ENCODE measurements around the gene PTPN11. TPM values are rescaled to one million over a fixed set of nuclear protein-coding genes. Genes with fewer than 3 reads are reported as not detected.

Gene PTPN11
- total RNA-seq, 1 donor from 2014 or later, result 221 TPM

- no peak for DNase-seq (ENCODE audit: low spot score)
- intact Hi-C loops (cut with DNase I), result no loop called here
Observed at GRCh38 chr12:112533528-112533927, 114.8 kb downstream of the PTPN11 start.

- intact Hi-C loops (cut with DNase I), result no loop called here
- DNase-seq (ENCODE audit: low spot score), result no peak
Observed at GRCh38 chr12:112535017-112535416, 116.3 kb downstream of the PTPN11 start.

GRCh38 chr12:112535637-112536366 lies 117.1 kb downstream of the PTPN11 start:
- intact Hi-C loops (cut with DNase I), result no loop called here
- no peak for DNase-seq (ENCODE audit: low spot score)

DNA sequence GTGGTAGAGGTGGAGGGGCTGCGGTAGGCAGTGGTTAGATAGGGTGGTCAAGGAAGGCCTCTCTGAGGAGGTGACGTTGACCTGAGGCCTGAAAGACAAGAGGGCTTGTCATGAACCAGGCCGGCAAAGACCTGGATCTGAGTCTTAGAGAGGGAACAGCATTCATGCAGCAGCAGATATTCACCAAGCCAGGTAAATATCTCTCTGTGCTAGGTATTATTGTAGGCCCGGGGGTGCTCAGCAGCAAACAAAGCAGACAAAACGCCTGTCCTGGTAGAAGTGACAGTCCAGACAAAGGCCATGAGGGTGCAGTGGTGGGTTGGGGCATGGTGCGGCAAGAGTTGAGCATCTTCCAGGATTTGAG lies 117.6 kb downstream of the PTPN11 start:
- intact Hi-C loops (cut with DNase I), result no loop called here
- DNase-seq (ENCODE audit: low spot score), result no peak

GRCh38 chr12:112537710-112538396 lies 119.1 kb downstream of the PTPN11 start:
- DNase-seq (ENCODE audit: low spot score), result no peak
- intact Hi-C loops (cut with DNase I), result no loop called here

GRCh38 chr12:112538740-112539139 lies 120.0 kb downstream of the PTPN11 start:
- peak; percentile 29 for DNase-seq (ENCODE audit: low spot score)
- intact Hi-C loops (cut with DNase I), result no loop called here

GRCh38 chr12:112539221-112539620 lies 120.5 kb downstream of the PTPN11 start:
- DNase-seq (ENCODE audit: low spot score), result no peak
- intact Hi-C loops (cut with DNase I), result no loop called here

- intact Hi-C loops (cut with DNase I), result no loop called here
Observed at GRCh38 chr12:112540021-112540420, 121.3 kb downstream of the PTPN11 start.

DNA sequence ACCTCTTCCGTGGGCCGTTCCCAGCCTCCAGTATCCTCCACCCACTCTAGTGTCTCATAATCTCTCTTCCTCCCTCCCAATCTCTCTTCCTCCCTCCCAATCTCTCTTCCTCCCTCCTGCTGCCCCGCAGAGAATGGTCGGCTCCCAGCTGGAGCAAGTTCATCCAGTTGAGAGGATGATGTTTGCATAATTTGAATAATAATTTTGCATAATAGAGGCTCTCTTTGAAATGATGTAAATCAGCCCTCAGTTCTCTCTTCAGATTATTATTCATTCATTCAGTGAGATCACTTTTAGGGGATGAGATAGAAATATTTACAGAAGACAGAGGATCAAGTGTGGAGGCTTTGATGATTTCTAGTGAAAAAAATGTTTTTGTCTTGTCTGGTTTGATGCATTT lies 125.0 kb downstream of the PTPN11 start:
- DNase-seq (ENCODE audit: low spot score), result no peak
- intact Hi-C loops (cut with DNase I), result no loop called here

More at GRCh38 chr12:112540021-112540420, 121.3 kb downstream of the PTPN11 start:
- DNase-seq (ENCODE audit: low spot score), result no peak

DNA sequence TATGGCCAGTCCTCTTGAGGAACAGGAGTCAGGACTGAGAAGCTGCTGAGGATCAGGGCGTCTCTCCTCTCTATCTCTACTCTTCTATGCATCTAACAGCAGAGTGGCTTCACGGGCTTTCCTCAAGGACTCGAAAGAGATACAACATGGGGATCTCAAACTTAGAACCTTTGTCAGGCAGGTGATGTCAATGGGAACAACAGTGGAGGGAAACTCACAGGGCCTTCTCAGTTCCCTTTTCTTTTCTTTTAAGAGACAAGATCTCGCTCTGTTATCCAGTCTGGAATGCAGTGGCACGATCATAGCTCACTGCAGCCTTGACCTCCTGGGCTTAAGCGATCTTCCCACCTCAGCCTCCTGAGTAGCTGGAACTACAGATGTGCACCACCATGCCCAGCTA lies 127.6 kb downstream of the PTPN11 start:
- DNase-seq (ENCODE audit: low spot score), result no peak
- intact Hi-C loops (cut with DNase I), result no loop called here

- no peak for DNase-seq (ENCODE audit: low spot score)
- intact Hi-C loops (cut with DNase I), result no loop called here
Observed at GRCh38 chr12:112546996-112547395, 128.2 kb downstream of the PTPN11 start.

DNA sequence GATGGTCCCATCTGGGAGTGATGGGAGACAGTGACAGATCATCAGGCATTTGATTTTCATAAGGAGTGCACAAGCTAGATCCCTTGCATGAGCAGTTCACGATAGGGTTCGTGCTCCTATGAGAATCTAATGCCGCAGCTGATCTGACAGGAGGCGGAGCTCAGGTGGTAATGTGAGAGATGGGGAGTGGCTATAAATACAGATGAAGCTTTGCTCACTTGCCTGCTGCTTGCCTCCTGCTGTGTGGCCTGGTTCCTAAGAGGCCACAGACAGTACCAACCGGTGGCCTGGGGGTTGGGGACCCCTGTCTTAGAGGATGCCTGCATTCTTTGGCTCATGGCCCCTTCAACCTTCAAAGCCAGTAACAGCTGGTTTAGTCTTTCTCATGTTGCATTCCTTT lies 130.3 kb downstream of the PTPN11 start:
- DNase-seq (ENCODE audit: low spot score), result no peak
- intact Hi-C loops (cut with DNase I), result no loop called here

DNA sequence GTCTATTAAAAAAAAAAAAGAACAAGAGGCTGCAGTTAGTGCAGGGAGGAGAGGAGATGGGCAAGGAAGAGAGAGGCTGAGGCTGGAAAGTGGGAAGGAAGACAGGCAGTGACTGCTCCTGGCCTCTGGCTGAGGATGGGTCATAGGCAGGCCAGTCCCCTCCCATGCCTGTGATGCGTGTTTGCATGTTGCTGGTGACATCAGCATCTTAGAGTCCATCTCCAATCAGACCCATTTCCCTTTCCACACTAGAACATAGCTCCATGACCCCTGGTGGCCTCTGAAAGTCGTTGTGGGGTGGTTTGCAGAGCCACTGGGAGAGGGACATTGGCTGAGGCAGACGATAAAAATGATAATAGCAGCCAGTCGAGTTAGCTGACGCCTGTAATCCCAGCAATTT lies 132.9 kb downstream of the PTPN11 start:
- intact Hi-C loops (cut with DNase I), result no loop called here

GRCh38 chr12:112555621-112556233 lies 137.0 kb downstream of the PTPN11 start:
- no peak for DNase-seq (ENCODE audit: low spot score)
- intact Hi-C loops (cut with DNase I), result no loop called here

More for the DNA sequence above, 132.9 kb downstream of the PTPN11 start:
- DNase-seq (ENCODE audit: low spot score), result no peak

- intact Hi-C loops (cut with DNase I), result no loop called here
- no peak for DNase-seq (ENCODE audit: low spot score)
Observed at GRCh38 chr12:112557951-112558630, 139.3 kb downstream of the PTPN11 start.

Other genes starting within 250 kb of the PTPN11 start
- gene HECTD4, start 36.5 kb upstream of the PTPN11 start, total RNA-seq, result 28.2 TPM
- 537 TPM for gene RPL6, start 9.3 kb upstream of the PTPN11 start, total RNA-seq

Data from cardiac septum (tissue), 1 donor.